ENCODE measurements around the gene RSRP1.
A peak's percentile ranks its signal among the peaks of the same experiment; 100 is the strongest.
"Not testable (repeated sequence)": the region's sequence is repeated elsewhere in the genome, so short reads cannot be mapped to it uniquely, and the experiment has no call there.

RSRP1 gene

GRCh38 chr1:25257196-25257595 is 9.9 kb upstream of the RSRP1 start:
- no peak overlapping the region for H3K4me3 ChIP-seq (ENCODE audit: low read length)
- TF ChIP-seq ZNF274 (IDR thresholded peaks at IDR 0.05; ENCODE audit: low read depth, low read length), result no peak

- no peak overlapping the region for H3K4me3 ChIP-seq (ENCODE audit: low read length)
- no peak for TF ChIP-seq ZNF274 (IDR thresholded peaks at IDR 0.05; ENCODE audit: low read depth, low read length)
Observed at GRCh38 chr1:25256578-25256965, 9.3 kb upstream of the RSRP1 start.

GRCh38 chr1:25255706-25256577 is 8.7 kb upstream of the RSRP1 start:
- no peak for TF ChIP-seq ZNF274 (IDR thresholded peaks at IDR 0.05; ENCODE audit: low read depth, low read length)
- no peak overlapping the region for H3K4me3 ChIP-seq (ENCODE audit: low read length)

GRCh38 chr1:25253911-25254310 is 6.7 kb upstream of the RSRP1 start:
- no peak for TF ChIP-seq ZNF274 (IDR thresholded peaks at IDR 0.05; ENCODE audit: low read depth, low read length)
- H3K4me3 ChIP-seq (ENCODE audit: low read length), result no peak overlapping the region

- TF ChIP-seq ZNF274 (IDR thresholded peaks at IDR 0.05; ENCODE audit: low read depth, low read length), result no peak
Observed at GRCh38 chr1:25247829-25248754, 838 bp upstream of the RSRP1 start.

GRCh38 chr1:25246600-25247023 is 642 bp downstream of the RSRP1 start:
- TF ChIP-seq ZNF274 (IDR thresholded peaks at IDR 0.05; ENCODE audit: low read depth, low read length), result no peak
- H3K4me3 ChIP-seq (ENCODE audit: low read length), result peak overlapping the region; percentile 91

More at GRCh38 chr1:25247829-25248754, 838 bp upstream of the RSRP1 start:
- peak overlapping the region; percentile 75 for H3K4me3 ChIP-seq (ENCODE audit: low read length)

- TF ChIP-seq ZNF274 (IDR thresholded peaks at IDR 0.05; ENCODE audit: low read depth, low read length), result no peak
- H3K4me3 ChIP-seq (ENCODE audit: low read length), result peak overlapping the region; percentile 91
Observed at GRCh38 chr1:25245809-25246599, 1.2 kb downstream of the RSRP1 start.

GRCh38 chr1:25245393-25245792 is 1.9 kb downstream of the RSRP1 start:
- peak overlapping the region; percentile 91 for H3K4me3 ChIP-seq (ENCODE audit: low read length)
- TF ChIP-seq ZNF274 (IDR thresholded peaks at IDR 0.05; ENCODE audit: low read depth, low read length), result no peak

- H3K4me3 ChIP-seq (ENCODE audit: low read length), result no peak overlapping the region
- TF ChIP-seq ZNF274 (IDR thresholded peaks at IDR 0.05; ENCODE audit: low read depth, low read length), result no peak
Observed at GRCh38 chr1:25243907-25244306, 3.3 kb downstream of the RSRP1 start.

GRCh38 chr1:25239681-25240541 is 7.3 kb downstream of the RSRP1 start:
- H3K4me3 ChIP-seq (ENCODE audit: low read length), result peak overlapping the region; percentile 39
- TF ChIP-seq ZNF274 (IDR thresholded peaks at IDR 0.05; ENCODE audit: low read depth, low read length), result no peak

GRCh38 chr1:25238046-25238445 is 9.2 kb downstream of the RSRP1 start:
- H3K4me3 ChIP-seq (ENCODE audit: low read length), result no peak overlapping the region
- TF ChIP-seq ZNF274 (IDR thresholded peaks at IDR 0.05; ENCODE audit: low read depth, low read length), result no peak

- peak overlapping the region; percentile 46; the same call in 1 of the 2 replicates for H3K4me3 ChIP-seq (ENCODE audit: low read length)
Observed at GRCh38 chr1:25236261-25236660, 11.0 kb downstream of the RSRP1 start.

GRCh38 chr1:25235411-25235810 is 11.8 kb downstream of the RSRP1 start:
- H3K4me3 ChIP-seq (ENCODE audit: low read length), result not testable (repeated sequence)
